Ascending aorta (tissue), 2 donors: ENCODE measurements around the gene GAB2. TPM values are rescaled to one million over a fixed set of nuclear protein-coding genes. Genes with fewer than 3 reads are reported as not detected.

Experiments used
- DNase-seq, 2 donors: peaks; one replicate each; pipeline ENCODE4 v3.0.0-alpha.2; 2019; ENCODE audit warnings: low spot score in 2 of 2
- H3K27ac ChIP-seq, 2 donors: fragments of 200-600 bp; sonication (generic); one replicate each; pipeline ENCODE4 v1.5.1; 2016 to 2017; ENCODE audit warnings: mild to moderate bottlenecking in 1 of 2
- H3K27me3 ChIP-seq: fragments of 200-600 bp; sonication (generic); one replicate; pipeline ENCODE4 v1.5.1; 2017
- H3K36me3 ChIP-seq, 2 donors: fragments of 200-600 bp; sonication (generic); one replicate each; pipeline ENCODE4 v1.5.1; 2016
- H3K4me1 ChIP-seq, 2 donors: fragments of 200-600 bp; sonication (generic); one replicate each; pipeline ENCODE4 v1.5.1; 2016 to 2017; ENCODE audit warnings: mild to moderate bottlenecking in 1 of 2
- H3K4me3 ChIP-seq, 2 donors: fragments of 200-600 bp; sonication (generic); one replicate each; pipeline ENCODE4 v1.5.1; 2016 to 2017; ENCODE audit warnings: mild to moderate bottlenecking in 1 of 2
- H3K9me3 ChIP-seq, 2 donors: fragments of 200-600 bp; sonication (generic); one replicate each; pipeline ENCODE4 v1.5.1; 2016
- CTCF ChIP-seq, 3 experiments: fragments of 200-600 bp in 2 of 3; fragments of 450-650 bp in 1 of 3; sonication (generic) in 2 of 3; IDR thresholded peaks; one replicate each; pipeline ENCODE4 v1.5.1; 2016 to 2019; ENCODE audit warnings: antibody characterized with exemption in 3 of 3, mild to moderate bottlenecking in 1 of 3, moderate library complexity in 1 of 3
- intact Hi-C: fragments of 100-400 bp; cut with DNase I; formaldehyde crosslinking; loops from one replicate; pipeline ENCODE4 v1.15.1; 2023
- total RNA-seq: library from RNA; depleted of rRNA; stranded (reverse); fragments of >200 nt; gene quantifications from one replicate; pipeline ENCODE4 v1.1.0, GENCODE V29; 2016

The GAB2 gene
- total RNA-seq, 1 donor from 2014 or later = 21.6 TPM

GRCh38 chr11:78189851-78190250 is 227.8 kb downstream of the GAB2 start:
- Histone ChIP-seq H3K36me3 (peaks cover 0 to 3% of the 10 kb centered on the region in 2 donors), H3K4me3 (peak overlapping the region; percentile 72 to 91), H3K9me3 (no peaks in the 10 kb centered on the region), H3K27me3 (no peaks in the 10 kb centered on the region), H3K4me1 (peaks cover 8 to 49% of the 10 kb centered on the region in 2 donors), H3K27ac (peak overlapping the region; percentile 87 to 91)
- intact Hi-C loops = loop anchor here (10.0 kb wide), 1 partner anchor 195 kb away; the partner anchor contains the start of gene INTS4
- TF ChIP-seq CTCF (IDR thresholded peaks at IDR 0.05) = no peak
- no peak for DNase-seq

GRCh38 chr11:78189174-78189724 is 228.4 kb downstream of the GAB2 start:
- H3K4me1 ChIP-seq = peaks cover 8 to 48% of the 10 kb centered on the region in 2 donors
- intact Hi-C loops = loop anchor here (10.0 kb wide), 1 partner anchor 194 kb away; the partner anchor contains the start of gene INTS4
- DNase-seq = no peak

GRCh38 chr11:78188286-78189173 is 229.1 kb downstream of the GAB2 start, which contains the start of the genes KCTD21 and USP35:
TSS of gene KCTD21 (minus strand) at chr11:78188626. CDS start at chr11:78174554, 14,072 bp downstream.
TSS of gene USP35 (plus strand) at chr11:78188919. CDS start at chr11:78196246, 7,327 bp downstream.
- TF ChIP-seq CTCF (IDR thresholded peaks at IDR 0.05) = no peak
- Histone ChIP-seq H3K4me1 (peaks cover 8 to 43% of the 10 kb centered on the region in 2 donors), H3K36me3 (peaks cover 0 to 3% of the 10 kb centered on the region in 2 donors), H3K27ac (peak within 1 kb of the TSS; percentile 87 to 91), H3K9me3 (no peaks in the 10 kb centered on the region), H3K27me3 (no peaks in the 10 kb centered on the region), H3K4me3 (peak within 1 kb of the TSS; percentile 72 to 91)
- DNase-seq = peak; percentile 95 to 99
- intact Hi-C loops = loop anchor here (1.0 to 10.0 kb wide), 5 partner anchors 19 to 368 kb away; partner anchors contain the start of genes ALG8, INTS4 and RSF1

More at GRCh38 chr11:78189174-78189724, 228.4 kb downstream of the GAB2 start:
- no peak for TF ChIP-seq CTCF (IDR thresholded peaks at IDR 0.05)
- Histone ChIP-seq H3K9me3 (no peaks in the 10 kb centered on the region), H3K27ac (peak overlapping the region; percentile 87 to 91), H3K27me3 (no peaks in the 10 kb centered on the region), H3K4me3 (peak overlapping the region; percentile 72 to 91), H3K36me3 (peaks cover 0 to 3% of the 10 kb centered on the region in 2 donors)

- peaks cover 6 to 34% of the 10 kb centered on the region in 2 donors for H3K4me1 ChIP-seq
These were observed 230.0 kb downstream of the GAB2 start for GRCh38 chr11:78187366-78188285.

More at GRCh38 chr11:78187366-78188285, 230.0 kb downstream of the GAB2 start:
- intact Hi-C loops = loop anchor here (1.0 to 10.0 kb wide), 5 partner anchors 18 to 367 kb away; partner anchors contain the start of genes ALG8, INTS4 and RSF1
- TF ChIP-seq CTCF (IDR thresholded peaks at IDR 0.05) = no peak
- Histone ChIP-seq H3K36me3 (no peaks in the 10 kb centered on the region), H3K27me3 (no peaks in the 10 kb centered on the region), H3K9me3 (no peaks in the 10 kb centered on the region), H3K27ac (peak overlapping the region; percentile 87 to 91), H3K4me3 (peak overlapping the region; percentile 72 to 91)
- no peak for DNase-seq
